ENCODE data around the gene PEX10. TPM values are rescaled to one million over a fixed set of nuclear protein-coding genes. Genes with fewer than 3 reads are reported as not detected.

PEX10 gene
- total RNA-seq, 1 experiment from 2014 or later = 27.6 TPM

DNA sequence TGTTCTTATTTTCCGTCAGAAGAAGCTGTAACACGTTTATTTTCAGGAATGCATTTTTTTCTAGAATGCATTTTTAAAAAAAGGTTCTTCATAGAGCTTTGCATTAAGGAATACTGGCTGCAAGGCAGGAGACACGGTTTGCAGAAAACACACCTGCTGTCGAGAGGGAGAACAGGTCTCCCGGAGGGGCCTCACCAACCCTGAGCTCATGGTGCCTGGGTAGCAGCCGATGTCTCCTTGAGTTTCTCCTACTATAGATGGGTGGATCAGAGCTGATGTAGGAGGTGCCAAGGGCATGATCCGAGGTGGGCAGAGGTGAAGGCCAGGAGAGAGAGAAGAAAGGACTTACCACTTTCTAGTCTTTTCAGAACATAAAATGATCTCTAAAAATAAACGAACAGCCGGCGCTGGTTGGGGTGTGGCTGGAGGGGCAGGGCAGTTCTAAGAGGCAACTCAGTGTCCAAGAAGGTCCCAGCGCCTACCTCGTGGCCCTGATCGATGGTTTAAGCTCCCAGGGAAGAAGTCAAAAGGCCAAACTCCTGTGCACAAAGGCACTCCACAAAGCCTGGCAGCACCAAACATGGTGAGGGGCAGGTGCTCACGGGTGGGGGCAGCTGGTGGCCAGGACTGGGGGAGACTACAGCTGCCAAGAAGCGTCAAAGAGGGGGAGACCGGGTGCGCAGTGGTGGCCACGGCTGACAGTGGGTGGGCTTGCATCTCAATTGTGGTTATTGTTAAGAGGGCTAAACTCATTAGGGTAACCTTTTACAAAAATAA is 33.2 kb downstream of the PEX10 start:
- intact Hi-C loops (cut with micrococcal nuclease; ENCODE audit: unreplicated experiment) = no loop called here
- no peak overlapping the region for H3K4me3 ChIP-seq (ENCODE audit: low read depth, low read length, poor library complexity, severe bottlenecking)
- no peak overlapping the region for H3K27ac ChIP-seq (ENCODE audit: low read depth, low read length, poor library complexity, severe bottlenecking)
- H3K36me3 ChIP-seq (ENCODE audit: insufficient read depth, low read length, poor library complexity, severe bottlenecking) = no peaks in the 10 kb centered on the region
- ChIA-PET CTCF (interaction anchor here (0.8 kb wide), 1 partner anchor 184 kb away, joined by 3 read pairs; no protein-coding TSS in a partner anchor), POLR2A (ENCODE audit: low non-redundant PET) (no interaction called here)
- H3K9me3 ChIP-seq (ENCODE audit: low read depth, low read length, poor library complexity, severe bottlenecking) = no peaks in the 10 kb centered on the region
- DNase-seq (ENCODE audit: low spot score) = no peak
- no peaks in the 10 kb centered on the region for H3K4me1 ChIP-seq (ENCODE audit: insufficient read depth, low read length, poor library complexity, severe bottlenecking)
- no TSS peak for BruUV-seq (replicated peaks)
- TF ChIP-seq EZH2 (IDR thresholded peaks at IDR 0.05; ENCODE audit: borderline replicate concordance, low read depth, low read length, poor library complexity, severe bottlenecking) = no peak
- TF ChIP-seq, protein P1, sequence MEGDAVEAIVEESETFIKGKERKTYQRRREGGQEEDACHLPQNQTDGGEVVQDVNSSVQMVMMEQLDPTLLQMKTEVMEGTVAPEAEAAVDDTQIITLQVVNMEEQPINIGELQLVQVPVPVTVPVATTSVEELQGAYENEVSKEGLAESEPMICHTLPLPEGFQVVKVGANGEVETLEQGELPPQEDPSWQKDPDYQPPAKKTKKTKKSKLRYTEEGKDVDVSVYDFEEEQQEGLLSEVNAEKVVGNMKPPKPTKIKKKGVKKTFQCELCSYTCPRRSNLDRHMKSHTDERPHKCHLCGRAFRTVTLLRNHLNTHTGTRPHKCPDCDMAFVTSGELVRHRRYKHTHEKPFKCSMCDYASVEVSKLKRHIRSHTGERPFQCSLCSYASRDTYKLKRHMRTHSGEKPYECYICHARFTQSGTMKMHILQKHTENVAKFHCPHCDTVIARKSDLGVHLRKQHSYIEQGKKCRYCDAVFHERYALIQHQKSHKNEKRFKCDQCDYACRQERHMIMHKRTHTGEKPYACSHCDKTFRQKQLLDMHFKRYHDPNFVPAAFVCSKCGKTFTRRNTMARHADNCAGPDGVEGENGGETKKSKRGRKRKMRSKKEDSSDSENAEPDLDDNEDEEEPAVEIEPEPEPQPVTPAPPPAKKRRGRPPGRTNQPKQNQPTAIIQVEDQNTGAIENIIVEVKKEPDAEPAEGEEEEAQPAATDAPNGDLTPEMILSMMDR (conservative IDR thresholded peaks at IDR 0.05; ENCODE audit: low read depth, low read length) = no peak
- no peaks in the 10 kb centered on the region for H3K27me3 ChIP-seq (replicated peaks; ENCODE audit: insufficient read depth, low read depth, low read length, poor library complexity)

DNA sequence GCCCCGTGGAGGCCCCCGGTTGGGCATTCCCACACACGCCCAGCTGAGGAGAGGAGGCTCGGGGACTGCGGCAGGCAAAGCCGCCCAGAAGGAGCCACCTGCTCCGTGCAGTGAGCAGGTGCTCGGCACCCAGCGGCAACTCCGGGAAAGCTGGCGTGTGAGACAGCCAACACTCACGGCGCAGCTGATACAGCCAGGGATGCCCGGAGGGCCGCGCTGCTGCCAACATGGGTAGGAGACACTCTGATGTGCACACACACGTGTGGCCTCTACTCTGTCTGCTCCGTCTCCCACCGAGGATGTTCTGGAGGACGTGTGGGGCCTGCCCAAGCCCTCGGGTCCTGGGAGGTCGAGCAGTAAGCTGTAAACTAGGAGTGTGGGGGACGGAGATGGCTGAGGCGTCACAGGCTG is 33.9 kb downstream of the PEX10 start:
- no peak for TF ChIP-seq EZH2 (IDR thresholded peaks at IDR 0.05; ENCODE audit: borderline replicate concordance, low read depth, low read length, poor library complexity, severe bottlenecking)
- TF ChIP-seq, protein P1 (conservative IDR thresholded peaks at IDR 0.05; ENCODE audit: low read depth, low read length) = no peak
- intact Hi-C loops (cut with micrococcal nuclease; ENCODE audit: unreplicated experiment) = no loop called here
- no TSS peak for BruUV-seq (replicated peaks)
- no peak for DNase-seq (ENCODE audit: low spot score)
- ChIA-PET POLR2A (ENCODE audit: low non-redundant PET) (no interaction called here), CTCF (interaction anchor here (0.8 kb wide), 1 partner anchor 183 kb away, joined by 3 read pairs; no protein-coding TSS in a partner anchor)
- Histone ChIP-seq H3K9me3 (ENCODE audit: low read depth, low read length, poor library complexity, severe bottlenecking) (no peaks in the 10 kb centered on the region), H3K4me3 (ENCODE audit: low read depth, low read length, poor library complexity, severe bottlenecking) (no peak overlapping the region), H3K27ac (ENCODE audit: low read depth, low read length, poor library complexity, severe bottlenecking) (no peak overlapping the region), H3K4me1 (ENCODE audit: insufficient read depth, low read length, poor library complexity, severe bottlenecking) (no peaks in the 10 kb centered on the region), H3K27me3 (replicated peaks; ENCODE audit: insufficient read depth, low read depth, low read length, poor library complexity) (no peaks in the 10 kb centered on the region), H3K36me3 (ENCODE audit: insufficient read depth, low read length, poor library complexity, severe bottlenecking) (no peaks in the 10 kb centered on the region)

DNA sequence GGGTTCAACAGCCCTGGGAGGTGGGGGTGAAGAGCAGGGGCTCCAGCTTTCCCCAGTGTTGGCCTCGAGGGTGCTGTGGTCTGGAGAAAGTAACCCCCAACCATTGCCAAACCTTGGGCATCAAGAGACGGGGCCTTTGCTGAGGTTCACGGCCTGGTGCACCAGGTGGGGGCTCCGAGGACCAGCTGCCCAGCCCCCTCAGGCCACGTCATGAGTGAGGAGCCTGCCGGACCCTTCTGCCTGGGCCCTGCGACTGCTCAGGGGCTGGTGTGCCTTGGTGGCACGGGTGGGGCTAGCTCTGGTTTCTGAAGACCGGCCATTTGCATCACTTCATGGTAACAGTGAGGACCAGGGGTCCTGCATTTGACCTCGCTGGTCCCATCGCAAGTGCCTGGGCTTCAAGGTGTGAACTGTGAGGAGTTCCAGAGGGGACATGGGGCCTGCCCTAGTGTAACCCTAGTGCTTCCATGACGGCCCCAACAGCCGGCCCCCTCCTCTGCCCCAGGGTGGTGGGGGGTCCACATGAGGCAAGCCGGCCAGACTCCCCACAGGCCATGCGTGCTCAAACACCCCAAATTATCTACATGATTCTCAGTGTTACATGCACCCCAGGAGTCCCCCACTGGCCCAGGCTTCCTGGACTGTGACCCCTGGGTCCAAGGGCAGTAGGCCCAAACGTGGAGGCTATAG is 34.5 kb downstream of the PEX10 start:
- intact Hi-C loops (cut with micrococcal nuclease; ENCODE audit: unreplicated experiment) = no loop called here
- CTCF ChIA-PET = interaction anchor here (0.8 kb wide), 1 partner anchor 183 kb away, joined by 3 read pairs; no protein-coding TSS in a partner anchor
- no peak for DNase-seq (ENCODE audit: low spot score)
- Histone ChIP-seq H3K9me3 (ENCODE audit: low read depth, low read length, poor library complexity, severe bottlenecking) (no peaks in the 10 kb centered on the region), H3K4me1 (ENCODE audit: insufficient read depth, low read length, poor library complexity, severe bottlenecking) (no peaks in the 10 kb centered on the region), H3K36me3 (ENCODE audit: insufficient read depth, low read length, poor library complexity, severe bottlenecking) (no peaks in the 10 kb centered on the region), H3K4me3 (ENCODE audit: low read depth, low read length, poor library complexity, severe bottlenecking) (no peak overlapping the region), H3K27ac (ENCODE audit: low read depth, low read length, poor library complexity, severe bottlenecking) (no peak overlapping the region), H3K27me3 (replicated peaks; ENCODE audit: insufficient read depth, low read depth, low read length, poor library complexity) (no peaks in the 10 kb centered on the region)
- no TSS peak for BruUV-seq (replicated peaks)
- POLR2A ChIA-PET (ENCODE audit: low non-redundant PET) = no interaction called here
- no peak for TF ChIP-seq EZH2 (IDR thresholded peaks at IDR 0.05; ENCODE audit: borderline replicate concordance, low read depth, low read length, poor library complexity, severe bottlenecking)
- TF ChIP-seq, protein P1 (conservative IDR thresholded peaks at IDR 0.05; ENCODE audit: low read depth, low read length) = no peak

Measured in A673 (cell line).